ENCODE results near the gene TWNK. TPM values are rescaled to one million over a fixed set of nuclear protein-coding genes. Genes with fewer than 3 reads are reported as not detected.

The TWNK gene
- polyA plus RNA-seq, 2 of the 4 experiments (the other 2 are of a cell fraction), result 21.1 to 34.7 TPM

GRCh38 chr10:100942229-100942628 is 45.1 kb upstream of the TWNK start:
- 94% methylated on average over 3 of the region's 3 CpGs for WGBS (ENCODE audit: missing lambda C conversion rate)

DNA sequence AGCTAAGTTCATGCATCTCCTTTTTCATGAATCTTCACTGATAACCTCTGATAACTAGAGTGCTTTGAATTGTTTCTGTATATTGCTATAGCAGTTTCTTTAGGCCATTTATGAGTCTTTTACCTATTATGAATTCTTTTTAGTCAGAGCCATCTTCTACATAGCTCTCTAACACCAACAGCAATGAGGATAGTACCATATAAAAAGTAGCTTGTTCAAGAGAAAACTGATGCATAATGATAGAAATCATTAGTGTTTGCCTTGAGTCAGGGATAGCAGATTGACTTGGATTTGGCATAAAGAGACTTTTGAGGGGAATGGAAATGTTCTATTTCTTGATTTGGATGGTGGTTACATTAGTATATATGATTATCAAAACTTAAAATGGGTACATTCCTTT is 43.8 kb upstream of the TWNK start:
- H3K4me1 ChIP-seq, result no peaks in the 10 kb centered on the region
- no peaks in the 10 kb centered on the region for H3K9me3 ChIP-seq
- ATAC-seq (no peak), DNase-seq (ENCODE audit: low read depth in 1 of 2, low spot score in 1 of 2) (no peak), FAIRE-seq (no peak)
- POLR2A ChIA-PET, result no interaction called here
- no peak overlapping the region for H3K4me2 ChIP-seq
- no peak overlapping the region for H3K4me3 ChIP-seq
- H3K27ac ChIP-seq, result no peak overlapping the region
- CTCF ChIA-PET, result interaction anchor here (0.8 to 1.1 kb wide), 3 partner anchors 9 to 65 kb away, joined by 3 read pairs; partner anchors contain the start of gene LZTS2
- no peak for TF ChIP-seq SMC3 (IDR thresholded peaks at IDR 0.05)
- no peak for TF ChIP-seq ESRRA (IDR thresholded peaks at IDR 0.05; ENCODE audit: borderline replicate concordance, low read length)
- TF ChIP-seq BHLHE40 (IDR thresholded peaks at IDR 0.05; ENCODE audit: low read depth, low read length), result no peak
- TF ChIP-seq PHF8 (IDR thresholded peaks at IDR 0.05; ENCODE audit: borderline replicate concordance, low read depth), result no peak

More at GRCh38 chr10:100942229-100942628, 45.1 kb upstream of the TWNK start:
- Histone ChIP-seq H3K4me2 (no peak overlapping the region), H3K4me3 (no peak overlapping the region), H3K27ac (no peak overlapping the region), H3K9me3 (no peaks in the 10 kb centered on the region), H3K4me1 (no peaks in the 10 kb centered on the region)
- POLR2A ChIA-PET, result no interaction called here
- DNase-seq (ENCODE audit: low read depth in 1 of 2, low spot score in 1 of 2) (no peak), FAIRE-seq (no peak), ATAC-seq (no peak)
- CTCF ChIA-PET, result interaction anchor here (1.2 kb wide), 1 partner anchor 33 kb away, joined by 3 read pairs; no protein-coding TSS in a partner anchor
- TF ChIP-seq BCL3 (IDR thresholded peaks at IDR 0.05) (no peak), CEBPB (IDR thresholded peaks at IDR 0.05) (peak in 1 of 2 experiments; percentile 62; a peak in 2 of 4 replicates)

GRCh38 chr10:100945754-100946153 is 41.6 kb upstream of the TWNK start:
- no peak overlapping the region for H3K4me2 ChIP-seq
- H3K27ac ChIP-seq, result no peak overlapping the region
- CTCF ChIA-PET, result no interaction called here
- FAIRE-seq (no peak), ATAC-seq (no peak), DNase-seq (ENCODE audit: low read depth in 1 of 2, low spot score in 1 of 2) (no peak)
- no peak overlapping the region for H3K4me3 ChIP-seq
- no peak for TF ChIP-seq MAFK (IDR thresholded peaks at IDR 0.05; ENCODE audit: partially characterized antibody)
- TF ChIP-seq POLR2A (IDR thresholded peaks at IDR 0.05; ENCODE audit: low read length), result no peak
- no peak for TF ChIP-seq MAZ (IDR thresholded peaks at IDR 0.05; ENCODE audit: borderline replicate concordance, low read depth, low read length)
- no peak for TF ChIP-seq GATA3 (IDR thresholded peaks at IDR 0.05; ENCODE audit: borderline replicate concordance)
- TF ChIP-seq RFX5 (IDR thresholded peaks at IDR 0.05), result no peak
- TF ChIP-seq CEBPB (IDR thresholded peaks at IDR 0.05), result no peak
- no peak for TF ChIP-seq NR3C1 (IDR thresholded peaks at IDR 0.05)
- POLR2A ChIA-PET, result no interaction called here
- H3K4me1 ChIP-seq, result no peaks in the 10 kb centered on the region
- H3K9me3 ChIP-seq, result no peaks in the 10 kb centered on the region

DNA sequence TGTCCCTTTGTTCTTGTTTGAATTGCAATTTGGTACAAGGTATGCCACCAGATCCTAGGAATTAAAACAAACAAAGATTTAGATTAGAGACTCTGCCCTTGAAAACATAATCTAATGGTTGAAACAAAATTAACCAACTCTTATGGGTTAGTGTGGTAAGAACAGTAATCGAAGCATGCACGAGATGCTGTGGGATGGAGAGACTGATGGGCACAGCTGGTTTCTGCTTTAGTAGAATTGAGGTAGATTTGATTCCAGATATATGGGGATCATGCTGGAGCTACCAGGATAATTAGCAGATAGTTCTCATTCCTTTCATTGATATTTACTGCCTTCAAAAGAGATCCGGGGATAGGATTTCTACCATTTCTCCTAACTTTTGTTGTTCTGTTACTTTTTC is 38.4 kb upstream of the TWNK start:
- TF ChIP-seq, protein P1, sequence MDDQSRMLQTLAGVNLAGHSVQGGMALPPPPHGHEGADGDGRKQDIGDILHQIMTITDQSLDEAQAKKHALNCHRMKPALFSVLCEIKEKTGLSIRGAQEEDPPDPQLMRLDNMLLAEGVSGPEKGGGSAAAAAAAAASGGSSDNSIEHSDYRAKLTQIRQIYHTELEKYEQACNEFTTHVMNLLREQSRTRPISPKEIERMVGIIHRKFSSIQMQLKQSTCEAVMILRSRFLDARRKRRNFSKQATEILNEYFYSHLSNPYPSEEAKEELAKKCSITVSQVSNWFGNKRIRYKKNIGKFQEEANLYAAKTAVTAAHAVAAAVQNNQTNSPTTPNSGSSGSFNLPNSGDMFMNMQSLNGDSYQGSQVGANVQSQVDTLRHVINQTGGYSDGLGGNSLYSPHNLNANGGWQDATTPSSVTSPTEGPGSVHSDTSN (IDR thresholded peaks at IDR 0.05), result no peak
- TF ChIP-seq, protein P2, sequence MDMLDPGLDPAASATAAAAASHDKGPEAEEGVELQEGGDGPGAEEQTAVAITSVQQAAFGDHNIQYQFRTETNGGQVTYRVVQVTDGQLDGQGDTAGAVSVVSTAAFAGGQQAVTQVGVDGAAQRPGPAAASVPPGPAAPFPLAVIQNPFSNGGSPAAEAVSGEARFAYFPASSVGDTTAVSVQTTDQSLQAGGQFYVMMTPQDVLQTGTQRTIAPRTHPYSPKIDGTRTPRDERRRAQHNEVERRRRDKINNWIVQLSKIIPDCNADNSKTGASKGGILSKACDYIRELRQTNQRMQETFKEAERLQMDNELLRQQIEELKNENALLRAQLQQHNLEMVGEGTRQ (IDR thresholded peaks at IDR 0.05), result no peak
- TF ChIP-seq ZSCAN20 (CRISPR knock-in tag; IDR thresholded peaks at IDR 0.05), result no peak
- TF ChIP-seq PHF8 (IDR thresholded peaks at IDR 0.05; ENCODE audit: borderline replicate concordance, low read depth), result no peak
- TF ChIP-seq CHD2 (IDR thresholded peaks at IDR 0.05; ENCODE audit: low read length, partially characterized antibody), result no peak
- TF ChIP-seq TFCP2L1 (CRISPR knock-in tag; IDR thresholded peaks at IDR 0.05), result no peak
- no peak for TF ChIP-seq ZFP36 (IDR thresholded peaks at IDR 0.05; ENCODE audit: borderline replicate concordance, partially characterized antibody)
- no peak for TF ChIP-seq HDAC2 (IDR thresholded peaks at IDR 0.05)
- no peak for TF ChIP-seq MAZ (IDR thresholded peaks at IDR 0.05; ENCODE audit: borderline replicate concordance, low read depth, low read length)
- TF ChIP-seq HOXA7 (CRISPR knock-in tag; IDR thresholded peaks at IDR 0.05), result no peak
- TF ChIP-seq HES2 (IDR thresholded peaks at IDR 0.05), result no peak
- no peak for TF ChIP-seq GATA3 (IDR thresholded peaks at IDR 0.05; ENCODE audit: borderline replicate concordance)
- TF ChIP-seq ZC3H11A (IDR thresholded peaks at IDR 0.05), result no peak
- no peak for TF ChIP-seq JUNB (IDR thresholded peaks at IDR 0.05)
- CTCF ChIA-PET, result interaction anchor here (1.2 to 3.3 kb wide), 3 partner anchors 9 to 20 kb away, joined by 3 to 8 read pairs (median 6); no protein-coding TSS in a partner anchor
- POLR2A ChIA-PET, result no interaction called here
- DNase-seq (ENCODE audit: low read depth in 1 of 2, low spot score in 1 of 2), result no peak
- no peak overlapping the region for H3K4me2 ChIP-seq
- H3K27ac ChIP-seq, result no peak overlapping the region
- no peaks in the 10 kb centered on the region for H3K4me1 ChIP-seq
- no peak for ATAC-seq
- H3K4me3 ChIP-seq, result no peak overlapping the region
- H3K9me3 ChIP-seq, result no peaks in the 10 kb centered on the region
- WGBS (ENCODE audit: missing lambda C conversion rate), result 93% methylated on average over 3 of the region's 3 CpGs
- no peak for FAIRE-seq

Measured in A549 (cell line).